GM19023 (cell line): ENCODE results near the gene COG7.
"Not testable (repeated sequence)": the region's sequence is repeated elsewhere in the genome, so short reads cannot be mapped to it uniquely, and the experiment has no call there.

ENCODE experiments used
- ATAC-seq: cut with Tn5 transposase; IDR thresholded peaks from one replicate; pipeline ENCODE4 v1.9.1; 2021; ENCODE audit warnings: mild to moderate bottlenecking, moderate library complexity; ENCODE audit not compliant: unreplicated experiment

COG7 gene

GRCh38 chr16:23452572-23453337 lies at the start of gene COG7:
COG7 (minus strand) TSS chr16:23453189; CDS start chr16:23452994, 195 bp downstream.
- peak; percentile 79 for ATAC-seq

GRCh38 chr16:23502466-23502865 lies 49.5 kb upstream of the COG7 start:
- ATAC-seq: no peak

GRCh38 chr16:23501291-23501690 lies 48.3 kb upstream of the COG7 start:
- ATAC-seq: no peak

DNA sequence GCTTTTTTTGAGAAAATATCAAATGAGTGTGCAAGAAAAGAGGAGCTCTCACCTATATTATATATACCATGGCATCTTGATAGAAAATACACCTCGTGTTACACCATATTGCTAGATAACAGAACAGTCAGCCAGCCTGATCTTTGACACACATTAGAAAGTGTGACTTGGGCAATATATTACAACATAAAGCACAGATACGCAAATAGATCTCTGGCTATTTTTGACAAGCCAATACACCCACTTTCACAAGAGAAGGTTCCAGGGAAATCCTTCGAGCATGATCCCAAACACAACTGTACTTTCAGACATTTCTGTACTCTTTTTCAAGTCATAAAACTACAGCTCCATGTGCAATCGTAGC lies 47.9 kb upstream of the COG7 start:
- no peak for ATAC-seq

- no peak for ATAC-seq
Measured at GRCh38 chr16:23500212-23500861, 47.3 kb upstream of the COG7 start.

DNA sequence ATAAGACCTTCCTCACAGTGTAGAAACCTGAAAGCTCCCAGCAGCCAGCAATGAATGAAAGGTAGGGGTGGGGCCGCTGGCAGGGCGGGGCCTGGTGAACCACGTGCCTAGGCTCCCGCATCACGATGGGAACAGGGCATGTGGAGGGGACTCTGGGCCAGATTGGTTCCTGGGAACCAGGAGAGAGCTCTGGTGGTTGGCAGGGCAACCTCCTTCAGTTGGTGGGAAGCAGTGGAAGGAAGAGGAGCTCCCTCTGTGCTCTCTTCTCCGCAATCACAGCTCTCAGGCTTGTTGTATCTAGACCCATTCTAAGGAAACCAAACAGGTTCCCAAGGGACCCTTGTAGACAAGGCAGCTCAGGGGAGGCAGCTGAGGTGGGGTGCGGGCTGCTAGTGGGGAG lies 46.8 kb upstream of the COG7 start:
- ATAC-seq: no peak

GRCh38 chr16:23498863-23499262 lies 45.9 kb upstream of the COG7 start:
- ATAC-seq: no peak

DNA sequence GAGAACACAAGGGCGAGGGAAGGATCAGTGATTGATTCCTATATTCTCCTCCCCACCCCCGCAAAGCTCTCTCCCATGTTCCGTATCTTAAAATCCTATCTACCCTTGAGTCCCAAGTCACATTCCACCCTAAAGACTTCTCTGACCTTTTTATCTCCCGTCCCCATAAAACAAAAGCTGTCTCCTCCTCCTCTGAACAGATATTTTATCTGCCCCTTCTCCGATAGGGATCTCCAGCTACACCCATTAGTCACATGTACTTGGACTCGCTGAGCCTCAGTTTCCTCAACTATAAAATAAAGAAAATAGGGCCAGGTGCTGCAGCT lies 44.5 kb upstream of the COG7 start:
- no peak for ATAC-seq

DNA sequence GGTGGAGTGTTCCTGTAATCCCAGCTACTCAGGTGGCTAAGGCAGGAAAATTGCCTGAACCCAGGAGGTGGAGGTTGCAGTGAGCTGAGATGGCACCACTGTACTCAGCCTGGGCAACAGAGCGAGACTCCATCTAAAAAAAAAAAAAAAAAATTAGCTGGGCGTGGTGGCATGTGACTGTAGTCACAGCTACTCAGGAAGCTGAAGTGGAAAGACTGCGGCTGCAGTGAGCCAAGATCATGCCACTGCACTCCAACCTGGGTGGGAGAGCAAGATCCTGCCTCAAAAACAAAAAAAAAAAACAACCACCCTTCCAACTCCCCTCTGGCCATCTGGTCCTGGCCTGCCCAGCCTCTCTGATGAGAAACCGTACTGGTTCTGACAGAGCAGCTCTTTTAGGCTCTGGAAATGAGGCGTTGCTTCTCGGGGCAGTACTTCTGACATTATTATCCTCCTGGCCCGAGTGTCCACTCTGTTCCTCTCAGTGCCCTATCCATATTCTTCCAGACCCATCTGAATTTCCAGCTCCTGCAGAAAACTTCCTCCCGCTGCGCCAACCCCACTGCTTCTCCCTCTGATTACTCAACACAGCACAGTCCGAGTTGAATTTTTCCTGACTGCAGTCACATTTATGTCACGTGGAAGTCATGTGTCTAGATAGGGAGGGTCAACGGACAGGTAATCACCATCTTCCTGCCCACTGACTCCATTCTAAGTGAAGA lies 44.0 kb upstream of the COG7 start:
- no peak for ATAC-seq

GRCh38 chr16:23495671-23496070 lies 42.7 kb upstream of the COG7 start:
- no peak for ATAC-seq

DNA sequence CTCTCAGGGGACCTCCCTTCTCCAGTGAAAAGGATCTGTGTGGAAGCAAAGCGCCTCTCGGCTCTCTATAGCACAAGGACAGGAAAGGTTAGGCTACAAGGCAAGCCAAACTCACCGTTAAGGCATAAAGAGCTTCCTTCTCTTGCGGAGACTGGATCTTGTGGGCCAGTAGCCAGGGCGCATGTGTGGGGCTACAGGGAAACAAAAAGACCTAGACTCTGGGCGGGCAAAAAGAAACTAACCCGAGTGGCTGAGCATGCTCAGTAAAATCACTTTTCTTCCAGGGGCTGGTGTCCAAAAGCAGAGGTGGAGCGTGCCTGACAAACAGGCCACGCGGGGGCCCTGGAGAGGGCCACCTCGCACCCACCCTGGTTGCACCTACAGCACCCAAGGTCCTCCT lies 41.2 kb upstream of the COG7 start:
- no peak for ATAC-seq

GRCh38 chr16:23491490-23492391 lies 38.8 kb upstream of the COG7 start:
- no peak for ATAC-seq

- ATAC-seq: no peak
Measured at GRCh38 chr16:23486480-23486879, 33.5 kb upstream of the COG7 start.

GRCh38 chr16:23485841-23486240 lies 32.9 kb upstream of the COG7 start:
- no peak for ATAC-seq

DNA sequence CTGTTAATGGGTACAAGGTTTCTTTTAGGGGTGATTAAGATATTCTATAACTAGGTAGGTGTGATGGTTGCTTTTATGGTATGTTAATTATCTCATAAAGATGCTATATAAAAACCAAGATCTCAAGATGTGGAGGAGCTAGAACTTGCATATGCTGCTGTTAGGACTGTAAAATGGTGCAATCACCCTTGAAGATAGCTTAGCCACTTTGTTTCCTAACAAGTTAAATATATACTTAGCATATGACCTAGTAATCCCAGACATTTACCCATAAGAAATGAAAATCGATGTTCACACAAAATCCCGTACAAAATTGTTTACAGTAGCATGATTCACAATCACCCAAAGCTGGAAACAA lies 32.2 kb upstream of the COG7 start:
- ATAC-seq: no peak

GRCh38 chr16:23484510-23485256 lies 31.7 kb upstream of the COG7 start:
- ATAC-seq: no peak

DNA sequence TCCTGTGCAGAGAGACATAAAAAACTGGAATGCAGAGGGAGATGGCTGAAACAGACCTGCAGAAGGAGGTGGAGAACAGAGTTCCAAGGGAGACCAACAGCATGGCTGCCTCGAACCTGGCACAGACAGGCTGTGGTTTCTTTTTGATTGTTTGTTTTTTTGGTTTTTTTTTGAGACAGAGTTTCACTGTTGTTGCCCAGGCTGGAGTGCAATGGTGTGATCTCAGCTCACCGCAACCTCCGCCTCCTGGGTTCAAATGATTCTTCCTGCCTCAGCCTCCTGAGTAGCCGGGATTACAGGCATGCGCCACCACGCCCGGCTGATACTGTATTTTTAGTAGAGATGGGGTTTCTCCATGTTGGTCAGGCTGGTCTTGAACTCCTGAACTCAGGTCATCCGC lies 30.5 kb upstream of the COG7 start:
- ATAC-seq: not testable (repeated sequence)

DNA sequence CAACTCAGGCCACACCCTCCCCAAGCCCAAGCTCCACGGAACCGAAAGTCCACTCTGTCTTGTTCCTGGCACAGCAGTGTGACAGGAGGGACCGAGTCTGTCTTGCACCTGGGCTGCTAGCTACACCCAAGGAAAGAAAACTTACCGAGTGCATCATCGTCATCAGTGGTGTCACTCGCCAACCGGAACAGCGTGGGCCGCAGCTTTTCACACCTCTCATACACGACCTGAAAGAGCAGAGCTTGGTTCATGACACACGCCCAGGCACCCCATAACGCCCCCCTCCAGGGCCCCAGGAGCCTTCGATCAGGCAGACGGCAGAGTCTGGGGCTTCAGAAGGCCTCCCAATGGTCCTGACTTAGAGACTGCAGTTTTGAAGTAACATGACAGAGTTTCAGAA lies 29.8 kb upstream of the COG7 start:
- ATAC-seq: no peak

DNA sequence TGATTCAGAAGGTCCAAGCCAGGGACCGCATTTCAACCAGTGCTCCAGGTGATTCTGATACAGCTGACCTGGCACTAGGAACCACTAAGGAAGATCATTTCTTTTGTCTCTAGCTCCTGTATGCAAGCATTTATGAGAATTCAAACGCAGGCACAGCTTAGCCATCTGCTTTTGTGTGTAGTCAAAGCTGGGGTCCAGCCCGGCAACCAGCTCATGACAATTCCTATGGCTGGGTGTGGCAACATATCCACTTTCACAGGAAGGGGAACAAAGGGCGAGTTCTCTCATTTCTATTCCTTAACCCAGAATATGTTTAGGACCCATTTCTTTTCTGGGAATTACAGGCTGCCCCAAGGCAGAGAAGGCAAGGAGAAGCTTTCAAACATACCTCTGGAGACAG lies 27.3 kb upstream of the COG7 start:
- no peak for ATAC-seq

GRCh38 chr16:23479138-23479537 lies 26.1 kb upstream of the COG7 start:
- no peak for ATAC-seq

DNA sequence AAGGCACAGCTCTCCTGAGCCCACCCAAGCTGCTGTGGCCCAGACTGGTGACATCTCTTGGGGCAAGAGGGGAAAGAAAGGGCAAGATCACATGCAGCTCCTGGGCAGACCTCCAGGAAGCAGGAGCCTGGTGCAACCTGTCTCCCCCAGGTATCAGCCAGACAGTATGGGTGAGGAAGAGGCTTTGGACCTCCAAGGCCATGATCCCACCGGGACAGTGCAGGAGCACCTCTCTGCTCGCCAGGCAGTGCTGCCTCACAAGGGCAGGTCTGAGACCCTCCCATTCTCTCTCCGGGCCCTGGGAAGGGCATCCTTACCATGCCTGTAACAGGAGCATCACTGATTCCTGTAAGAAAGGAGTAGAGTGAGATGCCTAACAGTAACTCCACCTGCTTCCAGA lies 25.6 kb upstream of the COG7 start:
- no peak for ATAC-seq
